Measurements from ENCODE around the gene RSPO1.

The RSPO1 gene

GRCh38 chr1:37633938-37634243 is 801 bp downstream of the RSPO1 start:
- TF ChIP-seq TEAD4 (IDR thresholded peaks at IDR 0.05): no peak
- TF ChIP-seq FOXM1 (IDR thresholded peaks at IDR 0.05; ENCODE audit: borderline replicate concordance, low read depth): no peak
- no peak for TF ChIP-seq ZBTB7A (IDR thresholded peaks at IDR 0.05; ENCODE audit: low read depth)
- TF ChIP-seq TAF1 (IDR thresholded peaks at IDR 0.05; ENCODE audit: low read depth): no peak
- TF ChIP-seq EGR1 (IDR thresholded peaks at IDR 0.05): no peak
- TF ChIP-seq EP300 (IDR thresholded peaks at IDR 0.05; ENCODE audit: borderline replicate concordance): no peak
- TF ChIP-seq MAX (IDR thresholded peaks at IDR 0.05): no peak
- no peak for TF ChIP-seq NFIC (IDR thresholded peaks at IDR 0.05)
- TF ChIP-seq YY1 (IDR thresholded peaks at IDR 0.05; ENCODE audit: low read depth): no peak
- TF ChIP-seq CREB1 (IDR thresholded peaks at IDR 0.05; ENCODE audit: low read depth): no peak

- TF ChIP-seq TCF12 (IDR thresholded peaks at IDR 0.05; ENCODE audit: low read depth): no peak
- no peak for TF ChIP-seq EGR1 (IDR thresholded peaks at IDR 0.05)
These were observed 1.4 kb downstream of the RSPO1 start for GRCh38 chr1:37633040-37633937.

- no peak for TF ChIP-seq RAD21 (IDR thresholded peaks at IDR 0.05; ENCODE audit: low read depth)
These were observed 3.7 kb downstream of the RSPO1 start for GRCh38 chr1:37631036-37631435.

GRCh38 chr1:37630426-37631028 is 4.2 kb downstream of the RSPO1 start:
- TF ChIP-seq CREB1 (IDR thresholded peaks at IDR 0.05; ENCODE audit: low read depth): no peak
- no peak for TF ChIP-seq TAF1 (IDR thresholded peaks at IDR 0.05; ENCODE audit: low read depth)
- no peak for TF ChIP-seq USF1 (IDR thresholded peaks at IDR 0.05)
- no peak for TF ChIP-seq TCF12 (IDR thresholded peaks at IDR 0.05; ENCODE audit: low read depth)
- no peak for TF ChIP-seq CEBPB (IDR thresholded peaks at IDR 0.05)
- no peak for TF ChIP-seq YY1 (IDR thresholded peaks at IDR 0.05; ENCODE audit: low read depth)
- no peak for TF ChIP-seq FOXM1 (IDR thresholded peaks at IDR 0.05; ENCODE audit: borderline replicate concordance, low read depth)
- no peak for TF ChIP-seq REST (IDR thresholded peaks at IDR 0.05; ENCODE audit: low read depth)
- no peak for TF ChIP-seq RAD21 (IDR thresholded peaks at IDR 0.05; ENCODE audit: low read depth)
- no peak for TF ChIP-seq MAX (IDR thresholded peaks at IDR 0.05)
- no peak for TF ChIP-seq EGR1 (IDR thresholded peaks at IDR 0.05)
- TF ChIP-seq EP300 (IDR thresholded peaks at IDR 0.05; ENCODE audit: borderline replicate concordance): no peak
- TF ChIP-seq ZBTB7A (IDR thresholded peaks at IDR 0.05; ENCODE audit: low read depth): no peak
- no peak for TF ChIP-seq TEAD4 (IDR thresholded peaks at IDR 0.05)

GRCh38 chr1:37629726-37630425 is 4.8 kb downstream of the RSPO1 start:
- TF ChIP-seq YY1 (IDR thresholded peaks at IDR 0.05; ENCODE audit: low read depth) (no peak), ZBTB7A (IDR thresholded peaks at IDR 0.05; ENCODE audit: low read depth) (no peak), CEBPB (IDR thresholded peaks at IDR 0.05) (no peak), MAX (IDR thresholded peaks at IDR 0.05) (no peak), FOXM1 (IDR thresholded peaks at IDR 0.05; ENCODE audit: borderline replicate concordance, low read depth) (no peak), USF1 (IDR thresholded peaks at IDR 0.05) (no peak)

GRCh38 chr1:37629008-37629407 is 5.7 kb downstream of the RSPO1 start:
- TF ChIP-seq ZBTB7A (IDR thresholded peaks at IDR 0.05; ENCODE audit: low read depth) (no peak), YY1 (IDR thresholded peaks at IDR 0.05; ENCODE audit: low read depth) (no peak), FOXM1 (IDR thresholded peaks at IDR 0.05; ENCODE audit: borderline replicate concordance, low read depth) (no peak), EGR1 (IDR thresholded peaks at IDR 0.05) (no peak), REST (IDR thresholded peaks at IDR 0.05; ENCODE audit: low read depth) (no peak), RAD21 (IDR thresholded peaks at IDR 0.05; ENCODE audit: low read depth) (no peak), NFIC (IDR thresholded peaks at IDR 0.05) (no peak), TAF1 (IDR thresholded peaks at IDR 0.05; ENCODE audit: low read depth) (no peak), TCF12 (IDR thresholded peaks at IDR 0.05; ENCODE audit: low read depth) (no peak), CEBPB (IDR thresholded peaks at IDR 0.05) (no peak), CREB1 (IDR thresholded peaks at IDR 0.05; ENCODE audit: low read depth) (no peak), USF1 (IDR thresholded peaks at IDR 0.05) (no peak), EP300 (IDR thresholded peaks at IDR 0.05; ENCODE audit: borderline replicate concordance) (no peak), MAX (IDR thresholded peaks at IDR 0.05) (no peak), TEAD4 (IDR thresholded peaks at IDR 0.05) (no peak)

All from Ishikawa (cell line).